ENCODE results near the gene EEA1. TPM values are rescaled to one million over a fixed set of nuclear protein-coding genes. Genes with fewer than 3 reads are reported as not detected.

EEA1 gene
- total RNA-seq, 1 experiment from 2014 or later = 35.7 TPM

- Histone ChIP-seq H3K9me3 (ENCODE audit: low read depth, low read length, poor library complexity, severe bottlenecking) (peaks cover under 1% of the 10 kb centered on the region), H3K27me3 (replicated peaks; ENCODE audit: insufficient read depth, low read depth, low read length, poor library complexity) (no peaks in the 10 kb centered on the region), H3K27ac (ENCODE audit: low read depth, low read length, poor library complexity, severe bottlenecking) (no peak overlapping the region), H3K36me3 (ENCODE audit: insufficient read depth, low read length, poor library complexity, severe bottlenecking) (no peaks in the 10 kb centered on the region), H3K4me1 (ENCODE audit: insufficient read depth, low read length, poor library complexity, severe bottlenecking) (peaks cover 20% of the 10 kb centered on the region), H3K4me3 (ENCODE audit: low read depth, low read length, poor library complexity, severe bottlenecking) (no peak overlapping the region)
- ChIA-PET POLR2A (ENCODE audit: low non-redundant PET) (no interaction called here), CTCF (no interaction called here)
- no peak for DNase-seq (ENCODE audit: low spot score)
- intact Hi-C loops (cut with micrococcal nuclease; ENCODE audit: unreplicated experiment) = no loop called here
- TF ChIP-seq EZH2 (IDR thresholded peaks at IDR 0.05; ENCODE audit: borderline replicate concordance, low read depth, low read length, poor library complexity, severe bottlenecking) (no peak), CTCF (conservative IDR thresholded peaks at IDR 0.05; ENCODE audit: low read depth, low read length) (no peak)
- no TSS peak for BruUV-seq (replicated peaks)
Observed at GRCh38 chr12:92729773-92730305, 199.3 kb downstream of the EEA1 start.

GRCh38 chr12:92726850-92727249 is 202.2 kb downstream of the EEA1 start:
- BruUV-seq (replicated peaks) = no TSS peak
- no peak overlapping the region for H3K4me3 ChIP-seq (ENCODE audit: low read depth, low read length, poor library complexity, severe bottlenecking)
- H3K27me3 ChIP-seq (replicated peaks; ENCODE audit: insufficient read depth, low read depth, low read length, poor library complexity) = no peaks in the 10 kb centered on the region
- H3K36me3 ChIP-seq (ENCODE audit: insufficient read depth, low read length, poor library complexity, severe bottlenecking) = no peaks in the 10 kb centered on the region
- DNase-seq (ENCODE audit: low spot score) = no peak
- H3K9me3 ChIP-seq (ENCODE audit: low read depth, low read length, poor library complexity, severe bottlenecking) = peaks cover 4% of the 10 kb centered on the region
- TF ChIP-seq EZH2 (IDR thresholded peaks at IDR 0.05; ENCODE audit: borderline replicate concordance, low read depth, low read length, poor library complexity, severe bottlenecking) (no peak), CTCF (conservative IDR thresholded peaks at IDR 0.05; ENCODE audit: low read depth, low read length) (no peak)
- H3K27ac ChIP-seq (ENCODE audit: low read depth, low read length, poor library complexity, severe bottlenecking) = no peak overlapping the region
- H3K4me1 ChIP-seq (ENCODE audit: insufficient read depth, low read length, poor library complexity, severe bottlenecking) = peaks cover 6% of the 10 kb centered on the region
- intact Hi-C loops (cut with micrococcal nuclease; ENCODE audit: unreplicated experiment) = no loop called here
- POLR2A ChIA-PET (ENCODE audit: low non-redundant PET) = no interaction called here
- CTCF ChIA-PET = no interaction called here

GRCh38 chr12:92722897-92723296 is 206.2 kb downstream of the EEA1 start:
- Histone ChIP-seq H3K4me1 (ENCODE audit: insufficient read depth, low read length, poor library complexity, severe bottlenecking) (no peaks in the 10 kb centered on the region), H3K9me3 (ENCODE audit: low read depth, low read length, poor library complexity, severe bottlenecking) (peaks cover 4% of the 10 kb centered on the region), H3K27ac (ENCODE audit: low read depth, low read length, poor library complexity, severe bottlenecking) (no peak overlapping the region), H3K4me3 (ENCODE audit: low read depth, low read length, poor library complexity, severe bottlenecking) (no peak overlapping the region), H3K36me3 (ENCODE audit: insufficient read depth, low read length, poor library complexity, severe bottlenecking) (no peaks in the 10 kb centered on the region), H3K27me3 (replicated peaks; ENCODE audit: insufficient read depth, low read depth, low read length, poor library complexity) (no peaks in the 10 kb centered on the region)
- BruUV-seq (replicated peaks) = no TSS peak
- intact Hi-C loops (cut with micrococcal nuclease; ENCODE audit: unreplicated experiment) = loop anchor here (5.0 kb wide), 1 partner anchor 204 kb away; the partner anchor contains the start of gene EEA1
- DNase-seq (ENCODE audit: low spot score) = no peak
- ChIA-PET POLR2A (ENCODE audit: low non-redundant PET) (no interaction called here), CTCF (no interaction called here)
- TF ChIP-seq EZH2 (IDR thresholded peaks at IDR 0.05; ENCODE audit: borderline replicate concordance, low read depth, low read length, poor library complexity, severe bottlenecking) = no peak
- TF ChIP-seq CTCF (conservative IDR thresholded peaks at IDR 0.05; ENCODE audit: low read depth, low read length) = no peak

Measured in A673 (cell line).